GM19328 (cell line): ENCODE results near the gene SPDYA.
A peak's percentile ranks its signal among the peaks of the same experiment; 100 is the strongest.
"Not testable (repeated sequence)": the region's sequence is repeated elsewhere in the genome, so short reads cannot be mapped to it uniquely, and the experiment has no call there.

Experiments
- ATAC-seq: cut with Tn5 transposase; IDR thresholded peaks from one replicate; pipeline ENCODE4 v1.9.1; 2021; ENCODE audit warnings: mild to moderate bottlenecking, moderate library complexity; ENCODE audit not compliant: unreplicated experiment

Gene SPDYA

DNA sequence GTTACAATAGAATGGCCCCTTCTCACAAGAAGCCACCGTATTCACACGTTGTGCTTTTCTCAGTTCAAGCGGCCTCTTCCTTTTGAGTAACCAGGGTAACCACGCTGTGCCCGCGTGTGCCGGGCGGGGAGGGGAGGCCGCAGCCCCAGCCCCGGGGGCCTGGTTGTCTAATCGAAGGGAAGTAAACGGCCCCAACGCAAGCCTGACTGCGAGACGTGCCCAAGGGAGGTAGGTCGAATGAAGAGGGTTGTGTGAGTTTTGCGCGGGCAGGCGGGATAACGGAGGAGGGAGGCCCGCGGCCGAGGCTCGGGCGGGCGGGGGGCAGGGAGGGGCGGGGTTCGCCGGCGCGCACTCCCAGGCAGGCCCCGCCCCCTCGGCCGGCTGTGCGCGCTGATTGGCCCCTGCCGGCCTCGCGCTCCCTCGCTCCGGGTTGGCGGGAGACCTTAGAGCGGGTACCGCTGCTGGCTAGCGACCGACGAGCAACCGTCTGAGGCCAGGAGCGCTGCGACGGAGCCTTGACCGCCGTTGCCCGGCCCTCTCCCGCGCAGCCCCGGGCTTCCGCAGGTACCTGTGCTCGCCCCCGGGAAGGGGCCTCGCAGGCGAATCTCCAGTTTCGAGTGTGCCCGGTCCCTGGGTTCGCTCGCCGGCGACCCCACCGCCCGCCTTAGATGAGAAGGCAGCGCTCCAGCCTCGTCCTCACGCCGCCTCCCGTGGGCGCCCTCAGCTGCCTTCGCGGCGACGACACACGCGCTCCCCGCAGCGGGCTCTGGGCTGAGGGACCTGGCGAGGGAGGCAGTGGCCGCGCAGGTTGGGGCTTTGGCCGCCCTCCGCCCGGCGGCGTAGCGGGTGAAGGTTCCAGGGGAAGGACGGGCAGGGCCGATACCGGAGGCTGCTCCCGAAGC lies at the start of gene SPDYA:
SPDYA (plus strand) TSS at position 451 of the 902 bp plus-strand sequence. CDS start 5,181 bp downstream, outside the sequence.
- ATAC-seq = peak; percentile 68

DNA sequence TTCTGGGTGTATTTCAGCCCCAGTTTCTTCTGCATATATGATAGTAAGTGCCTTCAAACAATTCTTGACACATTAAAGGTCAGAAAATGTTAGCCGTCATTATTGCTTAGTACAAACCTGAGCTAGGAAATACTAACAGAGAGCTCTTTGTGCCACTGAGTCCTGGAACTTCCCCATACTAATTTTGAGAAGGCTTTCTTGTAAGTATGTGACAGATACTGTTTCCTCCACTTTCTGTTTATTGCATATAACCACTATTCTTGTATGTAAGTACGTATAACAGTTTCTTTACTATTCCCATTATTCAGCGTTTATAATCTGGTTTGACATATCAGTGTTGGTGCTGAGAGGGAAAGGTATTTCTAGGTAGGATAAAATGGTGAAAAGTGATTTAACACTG lies 49.2 kb upstream of the SPDYA start:
- ATAC-seq = no peak

DNA sequence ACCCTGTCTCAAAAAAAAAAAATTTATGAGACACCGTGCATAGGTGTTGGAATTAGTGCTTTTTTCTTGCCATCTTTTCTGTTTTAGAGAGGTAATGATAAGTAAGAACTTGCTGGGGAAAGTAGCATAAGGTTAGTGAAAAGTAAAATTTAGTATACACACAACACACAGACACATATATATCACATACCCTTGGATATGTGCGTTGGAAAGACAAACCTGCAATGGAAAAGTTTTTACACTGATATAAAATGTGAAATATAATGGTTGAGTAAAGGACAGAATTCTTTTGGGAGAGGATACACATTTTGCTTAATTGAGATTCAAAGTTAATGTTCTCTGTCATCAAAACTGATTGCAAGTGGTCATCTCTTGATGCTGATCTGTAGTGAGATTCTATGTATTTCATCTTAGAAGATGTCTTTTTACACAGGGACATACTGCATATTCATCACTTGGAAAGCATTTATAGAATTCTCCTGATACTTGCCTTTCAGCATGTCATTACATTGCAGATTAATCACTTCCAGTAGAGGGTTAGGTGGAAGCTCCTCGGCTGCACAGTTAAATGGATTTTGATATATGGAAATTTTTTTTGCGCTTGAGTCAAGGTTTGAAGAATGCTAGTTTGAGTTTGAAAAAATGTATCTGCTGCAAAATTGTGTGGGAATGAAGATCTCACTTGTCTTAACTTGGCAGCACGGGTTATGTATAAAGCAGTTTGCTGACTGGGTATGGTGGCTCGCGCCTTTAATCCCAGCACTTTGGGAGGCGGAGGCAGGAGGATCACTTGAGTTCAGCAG lies 45.5 kb upstream of the SPDYA start:
- ATAC-seq = no peak

DNA sequence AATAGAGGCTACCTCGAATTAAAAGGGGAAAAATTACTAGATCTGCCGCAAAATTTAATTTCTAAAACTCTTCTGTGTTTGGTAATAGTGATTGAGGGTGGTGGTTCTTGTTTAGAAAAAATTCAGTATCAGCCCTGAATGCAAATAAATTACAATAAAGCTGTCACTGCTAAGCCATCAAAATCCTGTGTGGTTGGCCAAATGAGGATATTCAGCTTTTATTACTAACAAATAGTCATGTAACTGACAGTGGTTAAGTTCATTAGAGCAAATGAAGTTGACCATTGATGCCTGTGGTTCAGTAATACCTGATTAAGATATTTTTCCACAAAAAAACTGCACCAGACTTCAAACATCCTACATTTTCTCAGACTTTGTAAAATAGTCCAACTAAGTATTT lies 44.6 kb upstream of the SPDYA start:
- no peak for ATAC-seq

DNA sequence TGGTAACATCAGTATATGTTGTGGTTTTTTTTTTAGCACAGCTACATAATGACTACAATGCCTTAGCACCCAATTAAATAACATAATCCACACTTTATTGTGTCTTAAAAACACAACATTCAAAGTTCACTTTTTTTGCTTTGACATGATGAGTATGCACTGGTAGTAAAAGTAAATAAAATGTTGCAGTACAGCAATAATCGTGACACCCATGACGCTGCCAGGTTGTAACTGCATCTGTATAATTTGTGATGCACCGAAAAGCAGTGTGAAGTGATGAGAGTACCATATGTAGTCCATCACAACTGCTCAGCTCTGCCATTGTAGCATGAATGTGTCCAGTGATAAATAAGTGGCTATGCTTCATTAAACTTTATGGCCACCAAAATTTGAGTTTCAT lies 43.3 kb upstream of the SPDYA start:
- no peak for ATAC-seq

DNA sequence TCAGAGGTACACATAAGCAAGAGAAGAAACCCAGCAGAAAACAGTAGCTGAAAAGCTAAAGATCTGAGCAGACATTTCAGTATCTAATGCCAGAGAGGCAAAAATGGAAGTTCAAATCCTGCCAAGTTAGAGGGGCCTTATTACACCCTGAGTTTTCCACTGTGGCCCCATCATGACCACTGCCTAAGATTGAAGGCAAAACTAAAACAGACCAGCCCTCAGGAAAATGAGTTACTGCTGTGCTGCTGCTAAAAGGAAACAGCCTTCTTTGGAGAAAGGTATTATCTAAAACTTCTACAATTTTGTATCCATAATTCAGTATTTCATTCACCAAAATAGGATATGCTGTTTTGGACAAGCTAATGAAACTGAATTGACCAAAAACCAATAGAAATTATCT lies 42.2 kb upstream of the SPDYA start:
- no peak for ATAC-seq

DNA sequence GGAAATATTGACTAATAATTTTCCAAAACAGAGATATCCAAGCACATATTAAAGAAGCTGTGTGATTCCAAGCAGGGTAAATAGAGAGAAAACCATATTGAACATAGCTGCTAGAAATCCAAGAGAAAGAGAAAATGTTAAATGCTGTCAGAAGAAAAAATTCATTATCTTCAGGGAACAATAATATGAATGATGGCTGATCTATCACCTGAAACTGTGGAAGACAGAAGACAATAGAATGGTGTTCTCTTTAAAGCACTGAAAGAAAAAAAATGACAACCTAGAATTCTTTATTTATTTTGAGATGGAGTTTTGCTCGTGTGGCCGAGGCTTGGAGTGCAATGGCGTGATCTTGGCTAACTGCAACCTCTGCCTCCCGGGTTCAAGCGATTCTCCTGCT lies 41.7 kb upstream of the SPDYA start:
- ATAC-seq = no peak

DNA sequence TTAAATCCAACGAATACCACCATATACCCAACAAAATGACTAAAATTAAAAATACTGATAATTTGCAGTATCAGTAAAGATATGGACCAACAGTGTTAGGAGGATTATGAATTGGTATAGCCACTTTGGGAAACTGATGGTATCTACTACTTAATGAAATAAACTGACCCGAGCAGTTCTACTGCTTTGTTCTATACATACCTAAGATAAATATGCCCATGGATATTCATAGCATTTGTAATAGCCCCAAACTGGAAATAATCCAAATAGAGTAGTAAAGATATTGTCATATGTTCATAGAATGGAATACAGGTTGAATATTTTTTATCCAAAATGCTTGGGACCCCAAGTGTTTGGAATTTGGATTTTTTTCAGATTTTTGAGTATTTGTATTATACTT lies 38.3 kb upstream of the SPDYA start:
- ATAC-seq = no peak

DNA sequence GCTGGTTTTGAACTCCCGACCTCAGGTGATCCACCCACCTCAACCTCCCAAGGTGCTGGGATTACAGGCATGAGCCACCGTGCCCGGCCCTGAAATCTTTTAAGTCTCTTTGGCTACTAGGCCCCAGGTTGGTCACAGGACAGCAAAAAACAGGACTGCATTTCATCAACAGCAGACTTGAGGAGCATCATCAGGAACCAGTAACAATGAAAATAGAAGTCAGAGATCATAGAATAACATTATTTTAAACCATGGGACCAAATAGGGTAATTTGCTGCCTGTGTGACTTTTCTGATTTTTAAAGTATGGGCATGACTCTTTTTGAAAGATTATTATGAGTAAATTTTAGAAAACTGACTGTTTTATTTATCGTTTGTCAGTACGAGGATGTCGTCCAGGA lies 34.2 kb upstream of the SPDYA start:
- no peak for ATAC-seq

DNA sequence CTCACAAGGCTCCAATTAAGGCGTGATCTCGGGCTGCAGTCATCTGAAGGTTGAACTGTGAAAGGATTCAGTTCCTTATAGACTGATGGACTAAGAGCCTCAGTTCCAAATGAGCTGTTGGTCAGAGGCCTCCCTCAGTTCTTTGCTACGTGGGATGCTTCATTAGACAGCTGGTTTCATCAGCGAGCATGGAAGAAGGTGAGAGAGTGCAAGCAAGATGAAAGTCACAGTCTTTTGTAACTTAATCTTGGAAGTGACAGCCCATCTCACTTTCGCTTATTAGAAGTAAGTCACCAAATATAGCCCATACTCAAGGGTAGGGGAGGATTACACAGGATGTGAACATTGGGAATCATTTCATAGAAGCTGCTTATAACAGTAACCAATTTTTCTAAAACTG lies 32.2 kb upstream of the SPDYA start:
- no peak for ATAC-seq

DNA sequence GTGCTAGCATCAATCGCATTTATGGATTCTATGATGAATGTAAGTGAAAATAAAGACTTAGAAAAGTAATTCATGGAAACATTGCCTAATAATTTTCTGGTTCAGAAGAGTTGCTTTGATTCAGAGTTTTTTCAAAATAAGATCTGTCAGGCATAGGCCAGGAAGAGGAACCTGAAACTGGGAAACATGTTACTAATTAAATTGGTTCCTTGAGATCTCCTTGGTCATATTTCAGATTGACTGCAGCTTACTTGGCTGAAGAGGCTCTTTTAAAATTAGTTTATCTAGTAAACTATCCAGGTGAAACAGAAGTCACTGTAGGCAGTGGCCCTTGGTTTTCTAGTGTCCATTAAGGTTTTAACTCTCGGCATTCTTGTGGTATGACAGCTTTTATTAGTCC lies 31.6 kb upstream of the SPDYA start:
- no peak for ATAC-seq

DNA sequence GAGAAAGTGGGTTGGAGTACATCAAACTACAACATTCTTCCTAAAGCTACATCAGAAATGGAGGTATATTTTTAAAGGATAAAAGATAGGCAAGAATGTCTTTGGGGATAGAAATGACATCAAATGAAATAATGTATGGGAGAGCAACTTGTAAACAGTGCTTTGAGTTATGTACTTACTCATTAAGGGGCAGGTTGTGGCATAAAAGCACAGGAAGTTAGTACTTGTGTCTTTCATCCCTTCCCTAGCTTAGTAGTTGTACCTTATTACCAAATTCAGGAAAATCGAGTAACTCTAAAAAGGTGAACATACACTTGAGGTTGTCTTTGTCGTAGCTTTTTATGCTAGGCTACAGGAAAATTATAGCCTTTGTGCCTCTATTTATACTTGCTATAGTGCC lies 30.1 kb upstream of the SPDYA start:
- ATAC-seq = no peak

DNA sequence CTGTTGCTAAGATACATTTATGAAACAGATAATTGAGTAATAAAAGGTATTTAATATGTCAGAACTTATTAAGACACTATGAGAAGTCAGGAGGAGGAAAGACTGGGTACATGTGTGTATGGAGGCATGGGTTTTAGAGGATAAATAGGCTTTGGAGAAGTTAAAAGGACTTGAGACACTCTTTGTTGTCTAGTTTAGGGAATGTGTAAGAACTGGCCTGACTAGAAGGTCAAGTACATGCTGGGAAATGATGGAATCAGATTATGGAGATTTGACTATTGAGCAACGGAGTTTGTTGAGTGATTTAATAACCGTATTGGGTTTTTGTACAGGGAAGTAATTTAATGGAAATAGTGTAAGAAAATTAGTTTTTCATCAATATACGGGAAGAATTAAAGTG lies 28.2 kb upstream of the SPDYA start:
- no peak for ATAC-seq

DNA sequence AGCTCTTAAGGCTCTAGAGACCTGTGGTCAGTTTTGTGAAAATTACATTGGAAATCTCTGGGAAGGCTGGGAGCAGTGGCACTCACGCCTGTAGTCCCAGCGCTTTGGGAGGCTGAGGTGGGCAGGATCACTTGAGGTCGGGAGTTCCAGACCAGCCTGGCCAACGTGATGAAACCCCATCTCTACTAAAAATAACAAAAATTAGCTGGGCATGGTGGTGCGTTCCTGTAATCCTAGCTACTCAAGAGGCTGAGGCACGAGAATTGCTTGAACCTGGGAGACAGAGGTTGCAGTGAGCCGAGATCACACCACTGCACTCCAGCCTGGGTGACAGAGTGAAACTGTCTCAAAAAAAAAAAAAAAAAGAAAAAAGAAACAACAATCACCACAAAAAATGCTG lies 26.1 kb upstream of the SPDYA start:
- not testable (repeated sequence) for ATAC-seq

DNA sequence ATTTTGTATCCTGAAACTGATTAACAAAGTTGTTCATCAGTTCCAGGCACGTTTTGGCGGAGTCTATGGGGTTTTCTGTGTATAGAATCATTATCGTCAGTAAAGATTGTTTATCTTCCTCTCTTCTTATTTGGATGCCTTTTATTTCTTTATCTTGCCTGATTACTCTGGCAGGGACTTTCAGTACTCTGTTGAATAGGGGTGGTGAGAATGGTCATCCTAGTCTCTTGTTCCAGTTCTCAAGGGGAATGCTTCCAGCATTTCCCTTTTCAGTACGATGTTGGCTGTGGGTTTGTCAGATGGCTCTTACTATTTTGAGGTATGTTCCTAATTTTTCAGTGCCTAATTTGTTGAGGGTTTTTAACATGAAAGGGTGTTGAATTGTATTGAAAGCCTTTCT lies 14.0 kb upstream of the SPDYA start:
- no peak for ATAC-seq

DNA sequence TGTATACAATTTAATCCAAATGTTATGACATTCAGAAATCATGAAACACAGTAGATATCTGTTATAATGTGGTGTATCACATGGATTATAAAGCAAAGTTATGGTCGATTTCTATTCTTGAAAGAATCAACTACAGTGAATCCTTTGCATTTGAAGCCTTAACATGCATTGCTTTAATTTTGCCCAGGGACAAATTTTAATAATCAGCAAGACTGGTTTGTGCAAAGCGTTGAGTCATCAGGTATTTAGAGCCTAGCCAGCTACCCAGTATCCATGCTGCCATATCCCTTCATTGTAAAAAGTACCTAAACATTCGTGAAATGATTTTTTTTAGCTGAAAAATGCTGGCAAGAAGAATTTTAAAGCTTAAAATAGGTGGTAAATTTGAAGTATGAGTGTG lies 8.9 kb upstream of the SPDYA start:
- ATAC-seq = no peak

DNA sequence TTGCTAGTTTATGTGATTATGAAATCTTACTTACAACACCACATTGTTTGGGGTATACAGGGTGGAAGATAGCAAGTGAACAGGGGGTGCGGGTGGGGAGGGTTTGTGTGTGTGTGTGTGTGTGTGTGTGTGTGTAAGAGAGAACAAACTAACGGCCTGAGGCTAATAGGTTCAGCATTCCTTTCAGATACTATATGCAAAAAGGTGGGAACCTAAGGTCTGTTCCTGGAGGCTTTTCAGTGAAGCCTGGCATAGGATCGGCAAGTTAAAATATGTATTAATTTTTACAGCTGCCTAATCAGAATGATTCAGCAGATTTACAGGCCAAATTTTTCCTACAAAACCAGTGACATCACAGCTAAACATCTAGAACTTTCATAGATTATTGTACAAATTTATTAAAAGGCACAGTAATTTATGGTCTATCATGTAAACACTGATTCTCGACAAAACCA lies 7.6 kb upstream of the SPDYA start:
- ATAC-seq = no peak

DNA sequence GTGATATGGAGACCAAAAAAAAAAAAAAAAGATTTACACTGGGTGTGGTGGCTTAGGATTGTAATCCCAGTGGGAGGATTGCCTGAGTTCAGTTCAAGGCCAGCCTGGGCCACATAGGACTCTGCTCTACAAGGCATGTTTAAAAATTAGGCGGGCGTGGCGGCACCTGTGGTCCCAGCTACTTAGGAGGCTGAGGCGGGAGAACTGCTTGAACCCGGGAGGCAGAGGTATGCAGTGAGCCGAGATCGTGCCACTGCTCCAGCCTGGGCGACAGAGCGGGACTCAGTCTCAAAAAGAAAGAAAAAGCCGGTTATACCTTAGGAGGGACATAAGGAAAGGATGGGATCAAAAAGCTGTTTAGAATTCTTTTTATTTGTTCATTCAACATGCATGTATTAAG lies 707 bp upstream of the SPDYA start:
- ATAC-seq = no peak

DNA sequence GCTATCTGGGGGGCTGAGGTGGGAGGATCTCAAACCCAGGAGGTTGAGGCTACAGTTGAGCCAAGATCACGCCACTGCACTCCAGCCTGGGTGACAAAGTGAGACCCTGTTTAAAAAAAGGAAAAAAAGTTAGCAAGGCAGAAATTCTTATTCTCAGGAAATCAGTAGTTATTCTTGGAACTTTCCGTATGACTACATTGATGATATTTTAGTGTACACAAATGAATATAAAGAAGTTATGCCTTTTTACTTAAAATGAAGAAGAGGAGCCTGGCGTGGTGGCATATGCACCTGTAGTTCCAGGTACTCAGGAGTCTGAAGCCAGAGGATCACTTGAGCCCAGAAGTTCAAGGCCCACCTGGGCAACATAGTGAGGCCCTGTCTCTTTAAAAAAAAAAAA lies 7.4 kb downstream of the SPDYA start:
- no peak for ATAC-seq

DNA sequence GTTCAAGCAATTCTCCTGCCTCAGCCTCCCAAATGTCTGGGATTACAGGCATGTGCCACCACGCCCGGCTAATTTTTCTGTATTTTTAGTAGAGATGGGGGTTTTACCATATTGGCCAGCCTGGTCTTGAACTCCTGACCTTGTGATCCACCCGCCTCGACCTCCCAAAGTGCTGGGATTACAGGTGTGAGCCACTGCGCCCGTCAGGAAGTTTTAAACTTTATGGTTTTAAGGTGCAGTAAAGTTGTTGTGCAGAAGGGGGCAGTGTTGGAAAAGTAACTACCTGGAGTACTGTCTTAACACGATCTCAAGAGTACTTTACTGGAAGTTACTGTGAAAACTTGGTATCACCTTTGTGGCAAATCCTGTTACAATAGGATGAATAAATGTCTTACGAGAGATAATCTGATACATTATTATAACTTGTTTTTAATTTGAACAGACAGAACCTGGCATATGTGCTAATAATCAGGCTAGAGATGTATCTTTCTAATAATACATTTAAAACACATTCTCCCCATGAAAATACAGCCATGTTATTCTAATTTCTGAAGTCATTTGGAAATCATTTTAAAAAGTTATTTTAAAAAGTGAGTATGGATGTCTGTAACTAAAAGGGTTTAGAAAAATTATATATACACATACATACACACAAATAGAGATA lies 10.8 kb downstream of the SPDYA start:
- ATAC-seq = no peak

DNA sequence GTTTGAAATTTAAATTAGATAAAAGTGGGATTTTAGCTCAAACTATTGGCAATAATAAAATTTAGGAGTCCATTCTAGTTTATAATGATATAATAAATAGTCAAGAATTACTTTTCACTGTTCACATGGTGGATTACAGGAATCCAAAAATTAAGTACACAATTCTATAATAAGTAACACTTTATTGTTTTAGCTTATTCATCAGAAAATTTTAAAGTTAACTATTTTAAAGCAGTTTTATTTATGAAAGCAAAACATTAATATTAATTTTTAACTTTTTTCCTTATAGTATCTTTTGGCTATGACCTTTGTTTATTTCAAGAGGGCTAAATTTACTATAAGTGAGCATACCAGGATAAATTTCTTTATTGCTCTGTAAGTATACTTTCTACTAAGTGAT lies 11.4 kb downstream of the SPDYA start:
- ATAC-seq = no peak

DNA sequence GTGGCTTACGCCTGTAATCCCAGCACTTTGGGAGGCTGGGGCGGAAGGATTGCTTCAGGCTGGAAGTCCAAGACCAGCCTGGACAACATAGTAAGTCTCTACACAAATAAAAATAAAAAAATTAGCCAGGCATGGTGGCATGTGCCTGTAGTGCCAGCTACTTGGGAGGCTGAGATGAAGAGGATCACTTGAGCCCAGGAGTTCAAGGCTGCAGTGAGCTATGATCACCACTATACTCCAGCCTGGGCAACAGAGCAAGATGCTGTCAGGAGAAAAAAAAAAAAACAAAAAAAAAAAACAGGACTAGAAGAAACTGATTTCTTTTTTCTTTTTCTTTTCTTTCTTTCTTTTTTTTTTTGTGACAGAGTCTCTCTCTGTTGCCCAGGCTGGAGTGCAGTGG lies 13.6 kb downstream of the SPDYA start:
- ATAC-seq = no peak
